Heart left ventricle (tissue), 16 donors: ENCODE measurements around the gene EFNA2. TPM values are rescaled to one million over a fixed set of nuclear protein-coding genes. Genes with fewer than 3 reads are reported as not detected.

Experiments
- ATAC-seq, 4 donors: fragments of 200-7000 bp; cut with Tn5 transposase; one replicate each; pipeline ENCODE4 v1.9.1; 2020 to 2022; ENCODE audit warnings: moderate library complexity in 4 of 4, mild to moderate bottlenecking in 3 of 4, moderate number of reproducible peaks in 1 of 4
- DNase-seq, 5 donors: peaks; one replicate each; pipeline ENCODE4 v3.0.0-alpha.2; 2020
- H3K27ac ChIP-seq, 12 donors: fragments of 200-600 bp; sonication (generic) in 4 of 12; one replicate each; pipeline versions ENCODE4 v1.5.0 to v1.8.0; 2016 to 2022; ENCODE audit warnings: mild to moderate bottlenecking in 2 of 12
- H3K27me3 ChIP-seq, 9 donors: fragments of 200-600 bp; sonication (generic) in 2 of 9; one replicate each; pipeline versions ENCODE4 v1.5.1 to v1.8.0; 2016 to 2022; ENCODE audit warnings: mild to moderate bottlenecking in 3 of 9
- H3K36me3 ChIP-seq, 9 donors: fragments of 200-600 bp; sonication (generic) in 2 of 9; one replicate each; pipeline versions ENCODE4 v1.5.0 to v1.8.0; 2018 to 2022; ENCODE audit warnings: mild to moderate bottlenecking in 2 of 9
- H3K4me1 ChIP-seq, 12 donors: fragments of 200-600 bp; sonication (generic) in 4 of 12; one replicate each; pipeline versions ENCODE4 v1.5.0 to v1.8.0; 2016 to 2022; ENCODE audit warnings: mild to moderate bottlenecking in 3 of 12
- H3K4me3 ChIP-seq, 12 donors: fragments of 200-600 bp; sonication (generic) in 4 of 12; one replicate each; pipeline versions ENCODE4 v1.5.0 to v1.8.0; 2017 to 2022; ENCODE audit warnings: mild to moderate bottlenecking in 9 of 12, moderate library complexity in 4 of 12
- H3K9me3 ChIP-seq, 12 donors: fragments of 200-600 bp; sonication (generic) in 4 of 12; one replicate each; pipeline versions ENCODE4 v1.5.0 to v1.8.0; 2016 to 2022; ENCODE audit warnings: mild to moderate bottlenecking in 1 of 12
- CTCF ChIP-seq, 12 donors: fragments of 200-600 bp; sonication (generic) in 4 of 12; IDR thresholded peaks; one replicate each; pipeline versions ENCODE4 v1.5.0 to v1.8.0; 2018 to 2022; ENCODE audit warnings: antibody characterized with exemption in 12 of 12, mild to moderate bottlenecking in 5 of 12
- POLR2A ChIP-seq, 2 donors: fragments of 450-650 bp; IDR thresholded peaks; one replicate each; pipeline ENCODE4 v1.6.1; 2017; ENCODE audit warnings: antibody characterized with exemption in 2 of 2, mild to moderate bottlenecking in 2 of 2, moderate library complexity in 2 of 2
- WGBS, 4 donors: extraction: QIAGEN DNeasy Blood & Tissue Kit in 2 of 4; methylation state at CpG; one replicate each; pipeline versions ENCODE4 v1.1.5 to v1.1.7; 2013 to 2018; 5-methylcytosine and 5-hydroxymethylcytosine counted together
- intact Hi-C, 10 donors: fragments of 100-400 bp; cut with DNase I; formaldehyde crosslinking; loops; one replicate each; pipeline versions ENCODE4 v1.11.1 to v1.14.2; 2022
- long read RNA-seq, 3 donors: library from polyadenylated mRNA; unstranded; transcript quantifications; one replicate each; pipeline ENCODE4 v2.0.0, GENCODE V29; 2020 to 2021
- polyA plus RNA-seq, 2 donors: library from polyadenylated mRNA; stranded (reverse); fragments of 200-250 nt; gene quantifications; one replicate each; pipeline ENCODE4 v1.2.3, GENCODE V29; 2013
- total RNA-seq, 9 donors: library from RNA; depleted of rRNA in 2 of 9; stranded (reverse); fragments of >200 nt in 2 of 9; fragmentation: NEBNext Ultra II Directional in 3 of 9; extraction: Animal tissue kit (Norgen Biotek cat#: 25700) in 3 of 9; gene quantifications; one replicate each; pipeline versions ENCODE4 v1.1.0 to v1.2.4, GENCODE V29; 2016 to 2023
- donor health status: ischemic (EF 13 %, LVEDD 7.1; RV severe dilation, severe dysfunction).
- donor health status: healthy with polysubstance abuse.
- donor health status: DM: no; HTN: yes; CAD: no.
- donor health status: DM: no; HTN: no; CAD: no.
- donor health status: ischemic (EF 25% LVEDD 6.9; RV normal size, moderate dysfunction).
- donor health status: ischemic (EF 25% LVEDD 5.7; RV mildly dilated, moderate dysfunction).
- donor health status: healthy.
- donor health status: DM: yes; HTN: yes; CAD: no.
- donor health status: ischemic (EF 35%, LVEDD 5.7; RV mildly dilated, moderate dysfunction).
- donor health status: nonischemic (EF 11% LVEDD 7.7; RV severe dilation, severe dysfunction).
- donor health status: DM: yes; HTN: yes; CAD: no.
- donor health status: PGD.
- donor health status: ischemic (EF 29% LVEDD 5.4; RV normal size, mild dysfunction).
- donor health status: nonischemic (EF 23%, LVEDD 6.1; RV moderate dilation, normal function).

EFNA2 gene
- total RNA-seq (not detected), polyA plus RNA-seq (not detected)
- long read RNA-seq, donor 1, result 0 reads
- long read RNA-seq, donor 2, result 0 reads
- long read RNA-seq, donor 3, result 0 reads

- H3K4me1 ChIP-seq, result peaks cover 0 to 23% (median 0%) of the 10 kb centered on the region in 12 donors
- H3K4me3 ChIP-seq, result peak within 1 kb of the TSS in 2 of 12 donors; percentile 12 to 43
- ATAC-seq, result no peak
- WGBS, 4 donors, result 0% methylated on average over 2 to 113 of the region's 113 CpGs; no CpG with 5 or more reads in 1 of the 4 donors
- H3K27ac ChIP-seq, result no peak within 1 kb of the TSS
- intact Hi-C loops, result loop anchor here in 3 of 10 donors (10.0 kb wide), 3 partner anchors 69 to 239 kb away; partner anchors contain the start of gene PLK5 (in 2 of the 3)
- no peaks in the 10 kb centered on the region for H3K36me3 ChIP-seq
- H3K27me3 ChIP-seq, result peaks cover 20 to 75% (median 53%) of the 10 kb centered on the region in 9 donors
- no peaks in the 10 kb centered on the region for H3K9me3 ChIP-seq
- no peak for DNase-seq
- no peak for TF ChIP-seq POLR2A (IDR thresholded peaks at IDR 0.05)
These were observed at the start of gene EFNA2 for GRCh38 chr19:1285737-1286360. TSS of gene EFNA2 (plus strand) at chr19:1285873. CDS start at chr19:1286169, 296 bp downstream.

GRCh38 chr19:1236576-1236975 lies 49.1 kb upstream of the EFNA2 start:
- TF ChIP-seq CTCF (IDR thresholded peaks at IDR 0.05) (no peak), POLR2A (IDR thresholded peaks at IDR 0.05) (no peak)
- no peak for DNase-seq
- 22 to 100% (median 38%) methylated on average over 1 to 42 of the region's 42 CpGs for WGBS, 4 donors
- Histone ChIP-seq H3K27ac (peak overlapping the region in 2 of 12 donors; percentile 56 to 68), H3K4me1 (peaks cover 5 to 67% (median 39%) of the 10 kb centered on the region in 12 donors), H3K36me3 (no peaks in the 10 kb centered on the region), H3K4me3 (peak overlapping the region; percentile 18 to 79 (median 64)), H3K9me3 (no peaks in the 10 kb centered on the region), H3K27me3 (peaks cover 0 to 15% (median 0%) of the 10 kb centered on the region in 9 donors)
- intact Hi-C loops, result loop anchor here in 1 of 10 donors (5.0 kb wide), 1 partner anchor 124 kb away; no protein-coding TSS in a partner anchor
- no peak for ATAC-seq

GRCh38 chr19:1237027-1237659 lies 48.5 kb upstream of the EFNA2 start:
- no peaks in the 10 kb centered on the region for H3K36me3 ChIP-seq
- H3K27me3 ChIP-seq, result peaks cover 0 to 15% (median 0%) of the 10 kb centered on the region in 9 donors
- H3K4me1 ChIP-seq, result peaks cover 5 to 66% (median 39%) of the 10 kb centered on the region in 12 donors
- no peak for TF ChIP-seq POLR2A (IDR thresholded peaks at IDR 0.05)
- TF ChIP-seq CTCF (IDR thresholded peaks at IDR 0.05), result no peak
- peak overlapping the region in 6 of 12 donors; percentile 35 to 68 (median 56) for H3K27ac ChIP-seq
- 0 to 1% (median 1%) methylated on average over 11 to 60 of the region's 60 CpGs for WGBS, 4 donors
- H3K9me3 ChIP-seq, result no peaks in the 10 kb centered on the region
- ATAC-seq (peak in 1 of 4 donors; percentile 17), DNase-seq (peak in 2 of 5 donors; percentile 37 to 72)
- peak overlapping the region; percentile 18 to 79 (median 64) for H3K4me3 ChIP-seq
- intact Hi-C loops, result loop anchor here in 1 of 10 donors (5.0 kb wide), 1 partner anchor 125 kb away; no protein-coding TSS in a partner anchor

- peak within 1 kb of the TSS in 11 of 12 donors; percentile 21 to 100 (median 56) for H3K27ac ChIP-seq
- 0 to 1% (median 1%) methylated on average over 1 to 87 of the region's 87 CpGs; no CpG with 5 or more reads in 1 of the 4 donors for WGBS, 4 donors
- H3K4me3 ChIP-seq, result peak within 1 kb of the TSS; percentile 18 to 79 (median 64)
- TF ChIP-seq CTCF (IDR thresholded peaks at IDR 0.05) (no peak), POLR2A (IDR thresholded peaks at IDR 0.05) (no peak)
- ATAC-seq (no peak), DNase-seq (peak in 2 of 5 donors; percentile 63 to 64)
- no peaks in the 10 kb centered on the region for H3K36me3 ChIP-seq
- H3K27me3 ChIP-seq, result peaks cover 0 to 15% (median 0%) of the 10 kb centered on the region in 9 donors
- H3K4me1 ChIP-seq, result peaks cover 5 to 66% (median 39%) of the 10 kb centered on the region in 12 donors
- intact Hi-C loops, result loop anchor here in 1 of 10 donors (5.0 kb wide), 1 partner anchor 126 kb away; no protein-coding TSS in a partner anchor
- H3K9me3 ChIP-seq, result no peaks in the 10 kb centered on the region
These were observed 47.8 kb upstream of the EFNA2 start, which contains the start of gene CBARP for GRCh38 chr19:1237754-1238368. TSS of gene CBARP (minus strand) at chr19:1238005. CDS start at chr19:1236100, 1,905 bp downstream.
